Stimulated activated CD8-positive, alpha-beta memory T cell treated with anti-CD3 and anti-CD28 coated beads, Interleukin-12 subunit alpha, Interleukin-12 subunit beta, amount 100 ng/mL, for 24 hours (primary cell): ENCODE results near the gene IL15RA.
"Not testable (repeated sequence)": the region's sequence is repeated elsewhere in the genome, so short reads cannot be mapped to it uniquely, and the experiment has no call there.

Source experiments
- DNase-seq: peaks from one replicate; pipeline ENCODE4 v3.0.0-alpha.2; 2020; ENCODE audit errors: extremely low read depth

IL15RA gene

DNA sequence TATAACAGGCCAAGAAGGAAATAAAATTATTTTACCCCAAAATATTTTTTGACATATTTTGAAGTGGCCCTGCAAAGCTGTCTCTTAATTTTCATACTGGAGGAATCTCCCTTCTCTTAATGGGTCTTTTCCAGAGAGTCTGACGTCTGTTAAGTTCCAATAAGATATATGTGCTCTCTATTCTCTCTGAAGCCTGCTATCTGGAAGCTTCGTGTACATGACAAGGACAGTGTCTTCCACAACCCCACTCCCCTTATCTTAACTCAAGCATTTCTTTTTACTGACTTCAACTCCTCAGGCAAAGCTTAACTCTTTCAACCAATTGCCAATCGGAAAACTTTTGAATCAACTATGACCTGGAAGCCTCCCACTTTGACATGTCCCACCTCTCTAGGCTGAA, 29.2 kb upstream of the IL15RA start:
- DNase-seq, result no peak

DNA sequence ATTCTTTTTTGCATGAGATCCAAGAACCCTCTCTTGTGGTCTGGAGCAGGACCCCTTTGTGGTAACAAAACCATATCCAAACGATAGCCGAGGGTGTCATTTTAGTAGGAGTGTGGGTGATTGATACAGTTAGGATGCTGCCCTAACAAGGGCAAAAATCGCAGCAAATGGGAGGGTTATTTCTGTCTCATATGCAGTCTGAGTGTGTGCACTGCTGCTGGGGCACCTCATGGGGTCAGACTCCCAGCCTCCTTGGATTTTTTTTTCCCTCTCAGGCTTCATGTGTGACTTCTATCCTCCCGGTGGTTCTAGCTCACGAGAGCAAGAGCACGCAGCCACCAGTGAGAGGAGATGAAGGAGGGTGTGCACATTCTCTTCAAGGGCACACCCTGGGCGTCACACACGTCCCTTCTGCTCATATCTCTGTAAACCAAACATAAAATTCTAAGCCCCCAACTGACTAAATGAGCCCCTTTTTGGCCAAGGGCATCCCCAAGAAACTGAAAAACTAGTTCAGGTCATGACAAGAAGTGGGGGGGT, 28.6 kb upstream of the IL15RA start:
- no peak for DNase-seq

DNA sequence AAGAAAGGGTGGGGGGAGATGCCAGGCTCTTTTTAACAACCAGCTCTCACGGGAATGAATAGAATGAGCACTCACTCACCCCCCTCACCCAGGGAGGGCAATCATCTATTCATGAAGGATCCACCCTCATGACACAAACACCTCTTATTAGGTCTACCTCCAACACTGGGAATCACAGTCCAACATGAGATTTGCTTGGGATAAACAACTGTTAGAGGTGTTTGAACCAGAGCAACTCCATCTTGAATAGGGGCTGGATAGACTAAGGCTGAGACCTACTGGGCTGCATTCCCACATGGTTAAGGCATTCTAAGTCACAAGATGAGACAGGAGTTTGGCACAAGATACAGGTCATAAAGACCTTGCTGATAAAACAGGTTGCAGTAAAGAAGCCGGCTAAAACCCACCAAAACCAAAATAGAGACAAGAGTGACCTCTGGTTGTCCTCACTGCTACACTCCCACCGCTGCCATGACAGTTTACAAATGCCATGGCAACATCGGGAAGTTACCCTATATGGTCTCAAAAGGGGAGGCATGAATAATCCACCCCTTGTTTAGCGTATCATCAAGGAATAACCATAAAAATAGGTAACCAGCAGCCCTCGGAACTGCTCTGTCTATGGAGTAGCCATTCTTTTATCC, 27.9 kb upstream of the IL15RA start:
- not testable (repeated sequence) for DNase-seq

DNA sequence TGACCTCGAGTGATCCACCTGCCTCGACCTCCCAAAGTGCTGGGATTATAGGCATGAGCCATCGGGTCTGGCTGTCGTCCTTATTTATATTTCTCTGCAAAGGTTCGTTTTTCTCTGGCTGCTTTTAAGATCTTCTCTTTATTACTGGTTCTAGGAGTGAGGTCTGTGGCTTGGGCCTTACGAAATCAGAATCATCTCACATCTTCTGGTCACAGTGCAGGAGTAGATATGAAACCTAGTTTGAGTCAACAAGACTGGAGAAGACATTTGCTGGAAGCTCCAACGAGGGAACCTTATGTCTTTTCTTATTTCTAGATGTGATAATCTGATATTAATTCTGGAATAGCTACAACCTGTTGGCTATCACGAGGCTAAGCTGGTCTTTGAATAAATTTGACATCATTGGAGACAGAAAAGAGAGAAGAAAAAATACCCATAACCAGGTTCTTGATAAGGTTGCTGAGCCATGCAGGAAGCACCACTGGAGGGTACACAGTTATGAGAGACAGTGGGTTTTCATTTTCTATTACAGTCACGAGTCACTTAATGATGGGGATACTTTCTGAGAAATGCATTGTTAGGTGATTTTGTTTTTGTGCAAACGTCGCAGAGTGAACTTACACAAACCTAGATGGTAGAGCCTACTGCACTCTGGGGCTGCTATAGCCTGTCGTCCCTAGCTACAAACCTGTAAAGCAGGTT, 25.6 kb upstream of the IL15RA start:
- no peak for DNase-seq

DNA sequence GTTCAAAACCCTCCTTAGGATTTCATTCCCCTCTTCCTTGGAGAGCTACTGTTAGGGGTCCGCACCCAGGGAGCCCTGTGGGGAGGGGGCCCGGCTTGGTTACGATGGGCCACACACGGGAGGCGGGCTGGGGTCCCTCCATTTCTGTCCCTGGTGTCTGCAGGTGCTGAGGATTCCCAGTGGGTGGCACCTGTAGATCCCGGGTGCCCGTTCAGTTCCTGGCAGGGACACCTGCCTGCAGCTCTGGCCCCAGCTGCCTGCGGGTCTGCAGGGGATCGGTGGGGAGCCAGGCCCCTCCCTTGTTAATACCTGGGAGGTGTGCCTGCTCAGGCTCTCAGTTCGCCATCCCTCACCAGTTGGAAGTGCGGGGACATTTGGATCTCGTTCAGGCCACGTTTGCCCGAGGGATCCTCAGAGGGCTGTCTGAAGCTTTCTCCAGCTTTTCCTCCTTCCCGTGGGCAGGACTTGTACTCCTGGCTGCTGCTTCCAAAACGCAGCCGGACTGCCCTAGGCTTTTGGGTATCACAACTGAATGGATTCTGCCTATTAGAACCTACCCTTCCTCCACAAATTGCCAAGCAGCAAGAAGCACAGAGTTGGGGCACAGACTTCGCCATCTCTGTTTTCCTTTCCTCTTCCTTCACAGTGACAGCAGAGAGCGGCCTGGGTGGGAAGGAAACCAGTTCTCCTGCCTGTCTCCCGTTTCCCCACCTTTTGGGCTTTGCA, 22.3 kb upstream of the IL15RA start:
- no peak for DNase-seq

DNA sequence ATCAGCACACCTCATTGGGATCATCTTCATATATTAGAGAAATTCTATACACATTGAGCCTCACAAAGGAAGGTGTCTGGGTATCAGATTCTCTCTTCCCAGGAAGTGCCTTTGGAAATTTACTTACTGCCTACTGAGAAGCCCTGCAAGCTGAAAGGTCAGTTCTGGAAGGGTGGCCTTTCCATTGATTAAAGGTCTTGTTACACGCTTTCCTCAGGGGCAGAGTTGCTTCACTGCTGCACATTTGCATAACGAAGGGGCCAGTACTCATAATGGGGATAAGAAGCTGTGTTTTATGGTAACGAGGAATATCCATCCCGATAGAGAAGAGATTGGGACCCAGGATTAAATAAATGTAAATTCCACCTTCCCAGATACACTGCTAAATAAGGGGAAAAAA, 19.4 kb upstream of the IL15RA start:
- no peak for DNase-seq

DNA sequence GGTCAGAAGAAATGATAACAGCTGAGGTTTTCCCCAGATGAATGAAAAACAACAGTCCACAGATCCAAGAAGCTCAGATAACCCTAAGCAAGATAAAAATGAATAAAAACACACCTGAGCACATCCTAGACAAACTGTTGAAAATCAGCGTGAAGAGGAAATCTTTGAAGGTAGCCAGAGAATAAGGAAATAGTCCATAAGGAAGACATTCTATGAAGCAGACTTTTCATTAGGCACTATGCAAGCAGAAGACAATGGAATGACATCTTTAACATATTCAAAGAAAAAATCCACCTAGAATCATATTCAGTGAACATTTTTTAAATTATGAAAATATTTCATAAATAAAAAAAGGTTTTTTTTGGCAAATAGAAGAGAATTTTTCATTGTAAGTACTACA, 15.1 kb upstream of the IL15RA start:
- no peak for DNase-seq

DNA sequence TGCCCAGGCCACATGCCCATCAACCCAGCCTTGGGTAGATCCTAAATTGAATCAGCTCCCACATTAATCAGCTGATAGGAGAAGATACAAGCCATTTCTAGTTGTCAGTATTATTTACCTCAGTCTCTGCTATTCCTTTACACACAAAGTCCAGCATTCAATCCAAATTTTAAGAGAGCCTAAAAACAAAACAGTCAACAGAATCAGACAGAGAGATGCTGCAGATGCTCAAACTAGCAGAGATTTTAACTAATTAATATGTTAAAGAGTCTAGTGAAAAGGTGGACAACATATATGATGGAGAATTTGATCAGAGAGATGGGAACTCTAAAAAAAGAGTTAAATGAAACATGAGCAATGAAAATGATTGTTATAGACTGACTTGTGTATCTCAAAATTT, 14.4 kb upstream of the IL15RA start:
- no peak for DNase-seq

DNA sequence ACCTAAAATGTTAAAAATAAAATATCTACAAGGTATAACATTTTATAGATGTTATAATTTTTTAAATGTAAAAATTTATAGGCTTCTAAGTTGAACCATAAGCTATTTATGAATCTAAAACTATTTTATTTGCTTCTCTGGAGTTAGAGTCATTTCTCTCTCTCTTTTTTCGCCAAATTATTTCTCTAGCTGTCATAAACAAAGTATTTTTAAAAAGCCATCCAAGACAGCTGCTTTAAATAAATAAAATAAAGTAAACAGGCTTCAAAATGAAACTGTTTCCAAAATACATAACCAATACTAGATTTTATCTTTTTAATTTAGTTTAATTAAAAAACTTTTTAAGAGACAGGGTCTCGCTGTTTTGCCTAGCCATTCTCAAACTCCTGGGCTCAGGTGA, 12.4 kb upstream of the IL15RA start:
- DNase-seq, result no peak

DNA sequence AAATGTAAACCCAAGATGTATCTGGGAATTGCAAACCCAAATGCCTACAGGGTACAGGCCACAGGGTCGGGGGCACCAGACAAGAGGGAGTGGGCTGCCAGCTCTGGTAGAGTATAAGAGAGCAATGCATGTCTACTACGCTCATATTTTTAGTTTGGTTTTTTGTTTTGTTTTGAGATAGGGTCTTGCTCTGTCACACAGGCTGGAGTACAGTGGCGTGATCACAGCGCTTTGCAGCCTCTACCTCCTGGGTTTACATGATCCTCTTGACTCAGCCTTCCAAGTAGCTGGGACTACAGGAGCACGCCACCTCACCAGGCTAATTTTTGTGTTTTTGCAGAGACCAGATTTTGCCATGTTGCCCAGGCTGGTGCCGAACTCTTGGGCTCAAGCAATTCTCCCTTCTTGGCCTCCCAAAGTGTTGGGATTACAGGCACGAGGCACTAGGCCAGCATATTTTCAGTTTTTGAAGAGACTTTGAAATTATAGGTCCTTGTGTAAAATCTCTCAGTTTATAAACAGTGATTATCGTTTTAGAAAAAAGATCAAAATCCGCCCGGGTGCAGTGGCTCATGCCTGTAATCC, 11.1 kb upstream of the IL15RA start:
- DNase-seq, result no peak

DNA sequence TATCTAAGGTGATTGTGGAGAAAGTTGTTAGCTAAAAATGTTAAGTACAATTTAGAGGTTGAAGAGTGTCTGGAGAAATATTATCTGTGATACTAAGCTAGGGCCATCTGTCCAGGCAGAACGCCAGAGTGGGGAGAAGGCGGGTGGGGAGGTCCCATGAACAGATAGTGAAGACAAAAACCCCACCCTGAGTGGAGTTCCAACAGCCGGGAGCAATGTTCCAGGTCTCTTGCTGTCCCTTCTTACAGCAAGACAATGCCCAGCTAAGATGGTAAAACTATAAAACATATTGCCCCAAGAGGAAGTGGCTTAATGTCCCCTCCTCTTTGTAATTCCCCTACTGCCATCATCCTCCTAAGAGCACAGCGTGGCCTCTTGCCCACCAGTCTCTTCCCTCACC, 10.4 kb upstream of the IL15RA start:
- no peak for DNase-seq

DNA sequence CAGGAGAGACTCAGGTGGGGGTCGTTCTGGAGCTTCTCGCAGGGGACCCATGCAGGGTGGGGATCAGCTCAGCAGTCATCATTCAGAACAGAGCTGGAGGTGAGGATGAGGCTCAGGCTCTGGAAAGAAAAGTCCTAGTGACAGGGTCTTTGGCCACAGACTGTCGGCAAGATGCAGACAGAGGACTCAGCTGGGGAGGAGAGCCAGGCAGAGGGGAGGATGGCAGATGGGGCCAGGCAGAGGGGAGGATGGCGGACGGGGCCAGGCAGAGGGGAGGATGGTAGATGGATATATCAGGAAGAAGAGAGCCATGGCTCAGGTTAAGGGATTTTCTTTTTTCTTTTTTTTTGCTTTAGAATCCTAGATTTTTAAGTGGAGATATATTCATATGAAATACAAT, 7.7 kb upstream of the IL15RA start:
- no peak for DNase-seq

DNA sequence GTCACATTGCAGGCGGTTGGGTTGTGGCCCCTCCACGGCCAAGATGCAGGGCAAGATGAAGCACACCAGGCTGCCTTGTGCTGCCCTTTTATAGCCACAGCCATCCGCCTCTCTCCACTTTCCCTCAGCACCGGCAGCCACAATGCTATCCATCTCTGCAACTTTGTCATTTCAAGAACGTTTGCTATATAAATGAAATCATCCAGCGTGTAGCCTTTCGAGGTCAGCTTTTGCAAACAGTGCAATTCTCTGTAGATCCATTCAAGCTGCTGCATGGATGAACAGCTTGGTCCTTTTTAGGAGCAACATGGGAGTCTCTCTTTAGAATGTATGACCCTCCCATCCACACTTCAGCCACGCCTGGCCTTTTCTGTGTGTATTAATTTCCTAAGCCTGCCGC, 6.4 kb upstream of the IL15RA start:
- DNase-seq, result no peak

DNA sequence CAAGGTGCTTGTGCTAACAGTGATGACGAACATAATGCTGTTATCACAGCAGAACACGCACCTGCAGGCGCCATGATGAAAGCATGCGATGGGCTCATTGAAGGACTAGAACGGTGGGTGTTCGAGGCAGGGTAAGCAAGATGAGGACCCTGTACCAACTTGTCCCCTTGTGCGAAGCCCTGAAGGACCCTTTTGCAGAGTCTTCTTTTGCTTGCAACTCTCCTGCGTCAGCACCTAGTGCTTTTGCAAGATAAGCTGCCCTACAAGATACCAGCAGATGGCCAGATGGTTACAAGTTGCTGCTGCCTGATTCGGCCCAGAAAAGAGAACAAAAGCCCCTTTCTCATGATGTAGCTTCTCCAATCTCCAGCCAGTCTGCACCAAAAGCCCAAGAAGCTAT, 4.2 kb upstream of the IL15RA start:
- DNase-seq, result no peak

DNA sequence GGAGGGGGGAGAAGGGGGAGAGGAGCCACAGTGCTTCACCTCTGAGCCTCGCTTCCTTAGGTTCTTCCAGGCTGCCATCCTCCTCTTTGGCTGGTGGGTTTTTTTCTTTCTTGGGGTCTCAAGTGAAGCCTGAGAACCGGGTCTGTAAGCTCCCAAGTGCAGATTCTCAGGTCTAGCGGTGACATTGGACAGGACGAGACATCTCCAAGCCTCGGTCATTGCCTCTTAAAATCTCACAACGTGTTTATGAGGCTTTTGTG, 817 bp upstream of the IL15RA start:
- DNase-seq, result no peak

DNA sequence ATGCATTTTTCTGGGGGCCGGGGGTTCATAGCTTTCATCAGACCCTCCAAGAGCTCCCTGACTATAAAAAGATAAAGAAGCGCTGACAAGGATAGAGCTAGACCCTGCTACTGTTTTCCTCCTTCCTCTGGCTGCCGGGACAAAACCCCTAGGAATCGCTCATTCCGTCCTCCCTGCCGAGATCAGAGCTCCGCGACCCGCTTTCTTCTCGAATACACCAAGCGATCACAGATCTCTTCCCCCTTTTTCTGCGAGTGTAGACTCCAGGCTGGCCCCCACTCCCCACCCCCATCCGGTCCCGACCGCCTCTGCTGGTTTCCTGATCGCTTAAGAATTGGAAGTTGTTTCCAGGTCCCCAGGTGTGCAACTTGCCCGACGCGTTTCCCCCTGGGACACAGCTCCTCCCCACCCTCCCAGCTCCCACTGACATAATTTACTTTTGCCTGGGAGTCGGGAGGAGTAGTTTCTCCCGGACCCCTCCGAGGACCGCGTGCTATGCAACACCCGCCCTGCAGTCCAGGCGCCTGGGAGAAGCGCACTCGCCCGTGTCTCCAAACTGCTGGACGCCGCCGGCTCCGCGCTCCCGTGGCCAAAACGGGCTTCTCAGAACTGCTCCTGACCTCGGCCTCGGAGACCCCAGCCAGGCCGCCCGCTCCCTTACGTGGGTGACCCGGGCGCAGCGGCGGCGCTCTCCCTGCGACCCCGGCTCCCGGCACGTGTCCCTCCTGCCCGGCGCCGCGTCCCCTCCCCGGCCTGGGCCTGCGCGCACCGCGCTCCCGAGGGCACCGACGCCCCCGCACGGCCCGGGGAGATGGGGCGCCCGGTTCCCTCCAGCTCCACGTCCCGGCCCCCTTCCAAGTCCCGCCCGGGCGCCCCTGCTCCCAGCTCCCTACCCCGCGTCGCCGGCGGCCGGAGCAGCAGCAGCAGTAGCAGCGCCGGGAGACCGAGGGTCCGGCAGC, 552 bp downstream of the IL15RA start:
- DNase-seq, result no peak

DNA sequence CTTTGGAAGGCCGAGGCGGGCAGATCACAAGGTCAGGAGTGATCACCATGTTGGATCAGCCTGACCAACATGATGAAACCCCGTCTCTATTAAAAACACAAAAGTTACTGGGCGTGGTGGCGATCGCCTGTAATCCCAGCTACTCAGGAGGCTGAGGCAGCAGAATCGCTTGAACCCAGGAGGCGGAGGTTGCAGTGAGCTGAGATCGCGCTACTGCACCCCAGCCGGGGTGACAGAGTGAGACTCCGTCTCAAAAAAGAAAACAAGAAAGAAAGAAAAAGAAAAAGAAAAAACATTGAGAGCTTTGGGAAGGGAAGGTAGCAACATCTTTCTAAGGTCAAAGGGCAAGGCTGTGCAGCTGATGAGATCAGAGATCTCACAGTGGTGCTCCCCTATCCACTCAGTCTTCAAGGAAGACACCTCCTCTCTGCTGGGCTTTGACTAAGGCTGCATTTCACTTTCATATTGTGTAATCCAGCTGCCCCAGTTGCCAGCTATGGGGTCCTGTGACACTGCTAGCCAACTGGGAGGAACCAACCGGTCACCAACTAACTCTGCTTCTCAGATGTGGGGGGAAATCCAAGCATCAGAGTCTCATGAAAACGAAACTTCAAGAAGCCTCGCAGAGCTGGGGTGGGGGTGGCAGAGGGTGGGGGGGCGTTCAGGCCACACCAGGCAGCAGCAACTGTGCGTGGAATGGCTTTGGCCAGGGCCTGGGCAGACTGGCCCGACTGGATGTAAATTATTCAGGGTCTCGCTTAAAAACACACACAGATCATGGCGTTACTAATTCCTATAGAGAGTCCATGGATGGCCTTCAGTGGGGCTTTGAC, 1.5 kb downstream of the IL15RA start:
- peak; percentile 27 for DNase-seq

DNA sequence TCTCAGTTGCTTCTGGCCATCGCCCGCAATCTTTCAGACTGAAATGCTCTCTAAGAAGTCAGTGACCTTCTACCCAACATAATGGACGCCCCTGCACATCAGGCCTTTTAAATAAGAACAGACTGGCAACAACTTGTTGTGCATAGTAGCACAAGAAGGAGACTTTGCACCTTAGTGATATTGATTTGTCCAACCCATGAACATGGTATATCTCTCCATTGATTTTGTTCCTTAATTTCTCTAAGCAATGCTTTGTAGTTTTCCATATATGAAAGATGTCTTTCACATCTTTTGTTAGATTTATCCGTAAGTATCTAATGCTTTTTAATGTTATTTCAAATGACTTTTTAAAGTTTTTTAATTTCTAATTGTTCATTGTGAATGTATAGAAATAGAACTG, 4.3 kb downstream of the IL15RA start:
- no peak for DNase-seq

DNA sequence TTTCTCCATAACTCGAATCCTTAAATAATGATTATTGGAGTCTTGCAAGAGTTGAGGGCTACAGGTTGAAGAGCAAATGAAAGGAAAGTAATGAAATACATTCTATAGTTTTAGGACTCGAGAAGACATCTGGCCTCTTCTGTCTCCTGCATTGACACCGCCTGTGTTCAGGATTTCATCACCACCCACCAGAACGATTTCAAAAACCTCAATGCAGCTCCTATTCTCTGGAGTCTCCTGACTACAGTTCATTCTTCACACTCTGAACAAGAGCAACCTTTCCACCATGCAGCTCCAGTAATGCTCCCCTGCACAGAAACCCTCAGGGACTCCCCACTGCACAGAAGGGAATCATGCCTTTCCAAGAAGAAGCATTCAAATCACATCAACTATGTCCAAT, 5.5 kb downstream of the IL15RA start:
- no peak for DNase-seq

DNA sequence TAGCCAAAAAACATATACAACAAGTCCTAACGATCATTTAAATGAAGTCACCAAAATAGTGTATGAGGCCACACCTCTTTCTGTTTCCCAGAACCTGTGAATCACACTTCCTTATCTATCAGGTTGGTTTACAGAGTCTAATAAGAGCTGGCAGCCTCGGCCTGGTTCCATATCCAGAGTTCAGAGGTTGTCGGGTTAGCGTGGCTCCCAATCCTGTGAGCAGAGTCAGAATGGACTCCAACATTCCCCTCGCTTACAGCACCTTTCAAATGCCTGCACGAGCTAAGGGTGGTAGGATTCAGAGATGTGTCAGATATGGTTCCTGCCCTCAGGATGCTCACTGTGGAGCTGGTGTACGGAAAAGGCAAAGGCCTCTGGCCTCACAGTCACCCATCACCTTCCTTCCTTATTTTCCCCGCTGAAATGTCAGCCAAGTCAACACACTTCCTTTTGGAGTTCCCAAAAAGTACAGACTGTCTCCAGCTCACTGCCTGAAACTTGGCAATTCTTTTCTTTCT, 6.0 kb downstream of the IL15RA start:
- no peak for DNase-seq

DNA sequence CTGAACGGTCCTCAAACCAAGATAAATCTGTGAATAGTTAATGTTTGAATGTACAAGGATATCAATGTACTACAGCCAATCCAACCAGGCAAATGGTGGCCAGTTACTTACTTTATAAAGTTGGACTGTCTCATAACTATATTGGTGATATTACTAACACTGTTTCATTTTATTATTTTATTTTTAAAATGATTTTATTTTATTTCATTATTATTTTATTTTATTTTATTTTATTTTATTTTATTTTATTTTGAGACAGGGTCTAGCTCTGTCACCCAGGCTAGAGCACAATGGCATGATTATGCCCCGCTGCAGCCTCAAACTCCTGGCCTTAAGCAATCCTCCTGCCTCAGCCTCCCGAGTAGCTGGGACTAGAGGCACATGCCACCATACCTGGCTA, 6.8 kb downstream of the IL15RA start:
- DNase-seq, result no peak
